GM12891 (cell line): Measurements from ENCODE around the gene RBCK1.
A peak's percentile ranks its signal among the peaks of the same experiment; 100 is the strongest.

Source experiments
- DNase-seq: peaks from one replicate; pipeline ENCODE4 v3.0.0; 2011; ENCODE audit warnings: low spot score; ENCODE audit not compliant: insufficient read length
- FAIRE-seq: peaks from 2 replicates; lab custom pipeline; 2011; peaks lifted over from hg19 to GRCh38; lab: Jason Lieb, UNC
- PAX5 ChIP-seq: IDR thresholded peaks from 2 replicates; pipeline ENCODE4 v1.6.1; 2011; ENCODE audit warnings: low read length, moderate library complexity, mild to moderate bottlenecking; ENCODE audit not compliant: insufficient read depth, severe bottlenecking
- POLR2A ChIP-seq: IDR thresholded peaks from 2 replicates; pipeline ENCODE4 v1.6.1; 2011; ENCODE audit warnings: low read depth, low read length, control low read depth
- POLR2AphosphoS5 ChIP-seq: IDR thresholded peaks from 2 replicates; pipeline ENCODE4 v1.6.1; 2011; ENCODE audit warnings: low read depth, low read length, control low read depth
- POU2F2 ChIP-seq: IDR thresholded peaks from 2 replicates; pipeline ENCODE4 v1.6.1; 2011; ENCODE audit warnings: low read depth, mild to moderate bottlenecking, control low read depth, low read length, moderate library complexity
- SPI1 ChIP-seq: IDR thresholded peaks from 2 replicates; pipeline ENCODE4 v1.6.1; 2011; ENCODE audit warnings: low read depth, low read length, control low read depth
- TAF1 ChIP-seq: IDR thresholded peaks from 2 replicates; pipeline ENCODE4 v1.6.1; 2011; ENCODE audit warnings: low read depth, low read length, control low read depth

RBCK1 gene

GRCh38 chr20:415820-416322 is 7.8 kb downstream of the RBCK1 start:
- no peak for DNase-seq
- TF ChIP-seq POLR2A (no peak), POU2F2 (no peak), SPI1 (no peak), PAX5 (no peak), TAF1 (no peak), POLR2AphosphoS5 (no peak)

GRCh38 chr20:416950-417800 is 9.1 kb downstream of the RBCK1 start:
- TF ChIP-seq POU2F2 (no peak), PAX5 (no peak), SPI1 (no peak), POLR2A (no peak), TAF1 (no peak), POLR2AphosphoS5 (no peak)
- no peak for FAIRE-seq
- DNase-seq: no peak

More at GRCh38 chr20:415820-416322, 7.8 kb downstream of the RBCK1 start:
- no peak for FAIRE-seq

GRCh38 chr20:417801-418342 is 9.8 kb downstream of the RBCK1 start:
- TF ChIP-seq PAX5: no peak
- no peak for TF ChIP-seq TAF1
- no peak for TF ChIP-seq POU2F2
- no peak for TF ChIP-seq POLR2A
- no peak for TF ChIP-seq POLR2AphosphoS5
- TF ChIP-seq SPI1: no peak
- no peak for FAIRE-seq
- no peak for DNase-seq

- DNase-seq (no peak), FAIRE-seq (no peak)
- TF ChIP-seq TAF1 (no peak), SPI1 (no peak), PAX5 (no peak), POLR2A (no peak), POU2F2 (no peak)
Measured at GRCh38 chr20:418858-419365, 10.8 kb downstream of the RBCK1 start.

GRCh38 chr20:419556-420165 is 11.6 kb downstream of the RBCK1 start:
- TF ChIP-seq PAX5 (no peak), POLR2A (no peak), POU2F2 (no peak), TAF1 (no peak), POLR2AphosphoS5 (no peak), SPI1 (no peak)

GRCh38 chr20:420166-420620 is 12.1 kb downstream of the RBCK1 start:
- FAIRE-seq (no peak), DNase-seq (no peak)
- TF ChIP-seq SPI1: no peak

More at GRCh38 chr20:419556-420165, 11.6 kb downstream of the RBCK1 start:
- no peak for FAIRE-seq
- no peak for DNase-seq

- peak; percentile 31 for FAIRE-seq
- TF ChIP-seq POLR2A: no peak
- TF ChIP-seq POU2F2: no peak
- no peak for TF ChIP-seq POLR2AphosphoS5
- no peak for TF ChIP-seq SPI1
- no peak for TF ChIP-seq PAX5
- TF ChIP-seq TAF1: no peak
- DNase-seq: peak; percentile 65
Measured at GRCh38 chr20:420721-421574, 12.8 kb downstream of the RBCK1 start.

- FAIRE-seq (no peak), DNase-seq (no peak)
- no peak for TF ChIP-seq TAF1
- no peak for TF ChIP-seq PAX5
- no peak for TF ChIP-seq POU2F2
- TF ChIP-seq SPI1: no peak
- TF ChIP-seq POLR2A: no peak
- TF ChIP-seq POLR2AphosphoS5: no peak
Measured at GRCh38 chr20:421685-422250, 13.7 kb downstream of the RBCK1 start.
